HG03095 (cell line): ENCODE results near the gene COX8A.

Experiments
- ATAC-seq: cut with Tn5 transposase; IDR thresholded peaks from one replicate; pipeline ENCODE4 v1.9.1; 2021; ENCODE audit warnings: moderate library complexity; ENCODE audit not compliant: unreplicated experiment

The COX8A gene

DNA sequence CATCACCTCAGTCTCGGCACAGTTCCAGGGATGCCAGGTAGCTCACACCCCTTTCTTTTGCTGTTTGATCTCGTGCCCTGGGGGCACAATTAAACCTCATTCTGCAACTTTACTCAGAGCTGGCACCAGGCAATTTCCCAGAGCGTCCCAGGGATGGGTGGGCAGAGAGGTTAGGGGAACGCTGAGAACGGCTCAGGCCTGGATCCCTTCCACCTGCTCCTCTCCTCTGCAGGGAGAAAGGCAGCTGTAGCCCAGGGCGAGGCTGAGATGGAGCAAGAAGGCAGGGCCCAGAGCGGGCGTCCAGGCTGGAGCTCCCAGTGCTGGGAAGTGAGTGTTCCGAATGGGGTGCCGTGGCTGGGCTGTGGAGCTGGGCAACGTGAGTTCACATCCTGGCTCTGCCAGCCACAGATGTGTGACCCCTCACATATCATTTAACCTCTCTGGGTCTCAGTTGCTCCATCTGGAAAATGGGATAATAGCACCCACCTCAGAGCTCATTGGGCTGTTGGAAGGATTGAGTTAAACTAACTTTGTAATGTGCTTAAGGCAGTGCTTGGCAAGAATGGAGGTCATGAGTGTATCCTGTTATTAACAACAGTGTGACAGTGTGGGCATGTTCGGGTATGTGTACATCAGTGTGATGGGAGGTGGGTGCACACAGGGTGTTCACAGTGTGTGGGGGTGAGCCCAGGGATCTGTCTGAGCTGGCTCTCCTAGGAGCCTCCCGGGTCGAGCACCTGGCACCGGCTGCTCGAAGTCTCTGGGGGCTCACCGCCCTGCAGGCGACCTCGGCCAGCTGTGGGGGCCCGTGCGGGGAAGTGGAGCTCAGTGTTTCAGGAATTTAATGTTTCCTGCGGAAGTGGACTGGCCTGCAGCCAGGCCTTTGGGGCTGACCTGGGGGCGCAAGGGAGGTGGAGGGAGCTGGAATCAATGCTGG, 27.3 kb downstream of the COX8A start:
- ATAC-seq, result no peak

GRCh38 chr11:64003807-64004589, 29.6 kb downstream of the COX8A start:
- no peak for ATAC-seq

DNA sequence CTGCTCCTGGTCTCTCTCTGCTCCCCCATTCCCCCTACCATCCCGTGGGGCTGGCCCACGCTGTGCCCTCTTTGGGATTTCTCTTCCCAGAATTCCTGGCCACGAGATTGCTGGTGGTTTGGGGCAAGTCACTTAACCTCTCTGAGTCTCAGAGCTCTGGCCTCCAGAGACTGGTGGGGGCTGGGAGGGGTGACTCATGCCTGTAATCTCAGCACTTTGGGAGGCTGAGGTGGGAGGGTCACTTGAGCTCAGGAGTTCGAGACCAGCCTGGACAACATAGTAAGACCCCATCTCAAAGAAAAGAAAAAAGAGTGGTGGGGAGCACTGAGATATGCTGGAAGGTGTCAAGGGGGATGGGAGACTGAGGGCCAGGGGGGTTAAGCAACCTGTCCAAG, 30.2 kb downstream of the COX8A start:
- ATAC-seq, result no peak

GRCh38 chr11:64005691-64006090, 31.3 kb downstream of the COX8A start:
- ATAC-seq, result no peak

DNA sequence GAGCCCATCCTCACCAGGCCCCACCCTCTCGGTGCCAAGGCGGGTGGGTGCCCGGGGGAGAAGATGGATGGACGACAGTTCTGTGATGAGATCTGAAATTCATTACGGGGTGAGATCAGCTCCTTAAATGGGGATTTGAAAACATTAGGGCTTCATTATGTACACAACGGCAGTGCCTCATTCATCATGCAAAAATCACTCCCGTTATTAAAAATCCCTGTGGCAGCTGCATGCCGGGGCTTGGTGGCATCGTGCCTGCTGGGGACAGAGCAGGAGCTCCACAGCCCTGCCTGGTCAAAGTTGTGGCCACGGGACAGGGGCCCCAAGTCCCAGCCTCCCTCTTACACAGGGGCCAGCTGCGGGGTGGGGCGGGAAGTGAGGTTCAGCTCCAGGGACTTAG, 32.0 kb downstream of the COX8A start:
- ATAC-seq, result no peak

- ATAC-seq, result no peak
Observed at GRCh38 chr11:64007160-64007628, 32.8 kb downstream of the COX8A start.

DNA sequence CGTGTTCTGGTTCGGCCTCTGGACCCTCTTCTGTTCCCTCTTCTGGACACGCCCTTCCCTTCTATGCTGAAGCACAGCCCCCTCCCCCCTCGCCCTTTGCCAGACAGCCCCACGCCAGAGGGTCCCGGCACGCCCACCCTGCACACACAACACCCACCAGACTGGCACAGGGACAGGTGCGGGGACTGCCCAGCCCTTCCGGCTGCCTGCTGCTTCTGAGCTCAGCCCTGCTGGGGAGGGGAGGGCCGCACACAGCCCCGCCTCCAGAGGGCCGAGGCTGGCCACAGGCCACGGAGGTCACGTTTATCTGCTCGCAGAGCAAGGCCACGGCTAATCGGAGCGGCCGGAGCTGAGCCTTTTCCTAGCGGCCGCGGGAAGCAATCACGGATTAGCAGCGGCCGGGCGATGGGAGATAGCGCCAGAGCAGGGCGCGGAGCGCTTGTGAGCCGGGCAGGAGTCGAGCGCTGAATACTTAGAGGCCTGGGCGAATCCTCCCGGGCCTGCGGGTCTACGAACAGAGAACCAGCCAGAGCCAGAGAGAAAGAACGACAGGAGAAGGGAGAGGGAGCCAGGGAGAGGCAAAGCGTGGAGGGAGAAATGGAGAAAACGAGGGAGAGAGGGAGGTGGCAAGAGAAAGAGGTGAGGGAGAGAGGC, 33.3 kb downstream of the COX8A start:
- ATAC-seq, result no peak

DNA sequence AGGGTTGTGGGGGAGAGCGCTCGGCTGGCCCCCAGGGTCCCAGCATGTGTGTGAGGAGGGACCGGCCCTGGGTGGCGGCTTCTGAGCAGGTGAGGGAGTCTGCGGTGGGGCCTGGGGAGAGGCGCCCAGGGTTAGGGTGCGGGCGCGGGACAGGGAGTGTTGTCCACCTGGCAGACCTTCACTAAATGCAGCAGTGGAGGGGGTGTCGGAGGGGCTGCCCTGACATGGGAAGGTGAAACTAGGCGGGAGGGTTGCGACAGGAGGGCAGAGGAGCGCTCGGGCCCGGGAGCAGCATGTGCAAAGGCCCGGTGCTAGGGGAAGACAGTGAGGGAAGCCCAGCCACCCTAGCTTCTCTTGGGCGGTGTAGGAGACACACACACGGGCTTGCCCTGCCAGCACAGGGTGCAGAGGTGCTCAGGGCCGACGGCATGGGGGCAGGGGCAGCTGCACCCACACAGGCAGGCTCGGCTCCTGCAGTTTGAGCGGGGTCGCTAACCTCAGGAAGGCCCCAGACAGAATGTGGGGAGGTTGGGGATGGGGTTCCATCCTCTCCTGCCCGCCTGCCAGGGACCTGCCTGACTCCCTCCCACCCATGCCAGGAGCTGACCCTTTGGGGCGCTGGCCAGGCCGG, 34.0 kb downstream of the COX8A start:
- no peak for ATAC-seq

DNA sequence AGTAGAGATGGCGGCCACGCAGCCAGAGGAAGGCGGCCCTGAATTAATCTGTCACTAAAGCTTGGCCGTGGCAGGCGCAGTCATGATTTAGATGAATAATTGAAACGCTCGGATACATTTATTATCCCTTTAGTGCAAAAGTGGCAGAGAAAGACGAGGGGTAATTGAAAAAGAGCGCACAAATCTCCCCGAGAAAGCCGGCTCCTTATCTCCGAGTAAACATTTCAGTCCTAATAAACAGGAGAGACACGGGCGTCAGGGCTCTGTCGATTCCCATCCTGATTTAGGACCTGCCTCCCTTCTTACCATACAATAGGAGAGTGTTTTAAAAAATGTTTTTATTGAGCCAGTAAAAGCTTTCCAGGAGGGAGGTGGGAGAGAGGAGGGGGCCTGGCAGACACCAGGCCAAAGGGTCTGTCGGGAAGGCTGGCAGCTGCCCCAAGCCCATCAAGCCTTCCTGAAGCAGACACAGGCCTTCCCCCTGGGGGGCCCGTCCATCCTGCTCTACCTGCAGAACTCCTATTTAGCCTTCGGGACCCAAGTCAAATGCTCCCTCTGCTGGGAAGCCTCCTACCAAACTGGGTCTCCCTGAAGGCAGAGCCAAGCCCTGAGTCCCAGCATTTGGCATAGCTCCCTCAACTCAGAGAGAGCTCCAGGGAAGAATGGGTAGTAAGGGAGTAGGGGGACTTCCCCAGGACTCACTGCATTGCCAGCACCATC, 34.7 kb downstream of the COX8A start:
- no peak for ATAC-seq

GRCh38 chr11:64009710-64010109, 35.3 kb downstream of the COX8A start:
- ATAC-seq, result no peak

DNA sequence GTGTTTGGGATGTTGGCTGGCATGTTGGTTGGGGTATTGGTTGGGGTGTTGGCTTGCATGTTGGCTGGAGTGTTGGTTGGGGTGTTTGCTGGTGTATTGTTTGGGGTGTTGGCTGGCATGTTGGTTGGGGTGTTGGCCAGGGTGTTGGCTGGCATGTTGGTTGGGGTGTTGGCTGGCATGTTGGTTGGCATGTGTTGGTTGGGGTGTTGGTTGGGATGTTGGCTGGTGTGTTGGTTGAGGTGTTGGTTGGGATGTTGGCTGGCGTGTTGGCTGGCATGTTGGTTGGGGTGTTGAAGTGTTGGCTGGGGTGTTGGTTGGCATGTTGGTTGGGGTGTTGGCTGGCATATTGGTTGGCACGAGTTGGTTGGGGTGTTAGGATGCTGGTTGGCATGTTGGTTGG, 36.4 kb downstream of the COX8A start:
- ATAC-seq, result no peak

DNA sequence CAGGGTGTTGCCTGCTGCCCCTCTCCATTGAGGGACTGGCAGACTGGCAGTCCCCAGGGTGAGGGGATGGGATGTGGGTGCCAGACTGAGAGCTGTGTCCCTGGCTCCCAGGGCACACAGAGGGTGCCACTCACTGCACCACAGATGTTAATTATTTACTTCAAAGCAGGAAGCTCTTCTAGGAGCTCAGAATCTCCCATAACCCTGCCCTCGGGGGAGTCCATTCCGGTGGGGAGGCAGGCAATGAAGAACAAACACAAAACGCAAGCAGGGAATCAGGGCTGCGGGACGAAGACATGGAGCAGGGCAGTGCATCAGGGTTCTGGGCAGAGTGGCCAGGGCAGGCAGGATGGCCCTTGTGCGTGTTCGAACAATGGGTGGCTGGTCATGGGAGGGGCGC, 37.0 kb downstream of the COX8A start:
- no peak for ATAC-seq

DNA sequence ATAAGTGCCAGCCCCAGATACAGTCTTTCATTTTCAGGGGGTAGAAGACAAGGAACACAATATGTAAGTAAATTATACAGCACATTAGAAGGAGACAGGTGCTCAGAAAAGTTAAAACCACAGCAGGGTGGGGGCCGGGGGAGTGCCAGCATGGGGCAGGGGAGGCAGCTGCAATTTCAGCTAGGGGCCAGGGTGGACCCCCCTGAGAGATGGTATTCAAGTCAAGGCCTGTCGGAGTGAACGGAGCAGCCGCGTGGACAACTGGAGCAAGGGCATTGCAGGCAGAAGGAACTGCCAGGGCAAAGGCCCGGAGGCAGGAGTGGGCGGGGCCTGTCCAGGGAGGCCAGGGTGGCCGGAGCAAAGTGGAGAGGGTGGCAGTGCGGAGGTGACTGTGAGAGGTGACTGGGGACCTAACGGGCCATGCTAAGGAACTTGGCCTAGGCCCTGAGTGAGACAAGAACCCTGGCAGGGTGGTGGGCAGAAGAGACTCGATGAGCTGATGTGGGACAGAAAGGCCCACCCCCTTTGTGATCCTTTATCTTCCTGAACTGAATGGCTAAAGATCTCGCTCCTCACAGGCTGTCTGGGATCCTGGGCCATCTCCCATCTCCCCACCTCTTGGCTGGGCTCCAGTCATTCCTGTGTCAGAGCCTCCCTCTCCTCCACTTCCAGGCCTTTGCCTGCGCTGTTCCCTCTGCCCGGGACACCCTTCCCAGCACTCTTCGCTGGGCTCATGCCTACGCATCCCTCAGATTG, 38.9 kb downstream of the COX8A start:
- ATAC-seq, result no peak

- ATAC-seq, result no peak
Observed at GRCh38 chr11:64014356-64014755, 39.9 kb downstream of the COX8A start.

- no peak for ATAC-seq
Observed at GRCh38 chr11:64015510-64015909, 41.1 kb downstream of the COX8A start.

- no peak for ATAC-seq
Observed at GRCh38 chr11:64015935-64016845, 41.8 kb downstream of the COX8A start.

GRCh38 chr11:64017945-64018224, 43.5 kb downstream of the COX8A start:
- no peak for ATAC-seq

DNA sequence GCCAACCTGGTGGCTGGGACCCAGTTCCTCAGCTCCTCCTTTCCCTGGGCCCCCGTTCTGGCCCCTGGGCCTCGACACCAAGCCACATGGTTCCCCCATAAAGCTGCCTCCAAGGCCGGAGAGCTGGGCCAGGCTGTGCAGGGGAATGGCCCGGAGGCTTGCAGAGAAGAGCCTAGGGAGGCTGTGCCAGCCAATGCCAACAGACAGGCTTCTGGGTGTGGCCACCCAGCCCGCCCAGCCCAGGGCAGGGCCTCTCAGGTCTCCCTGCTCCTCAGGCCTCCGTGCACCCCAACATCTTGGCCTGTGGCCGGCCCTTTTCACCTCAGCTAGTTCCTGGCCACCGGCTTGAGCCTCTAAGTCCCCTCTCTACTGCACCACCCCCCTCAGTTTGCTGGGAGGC, 43.9 kb downstream of the COX8A start:
- no peak for ATAC-seq
